SH-SY5Y (cell line): ENCODE data around the gene CDC42EP5.

Experiments
- GATA2 ChIP-seq: IDR thresholded peaks from 2 replicates; pipeline ENCODE4 v1.6.1; 2011; ENCODE audit warnings: mild to moderate bottlenecking, low read depth, low read length
- GATA3 ChIP-seq: IDR thresholded peaks from 2 replicates; pipeline ENCODE4 v1.6.1; 2011; ENCODE audit warnings: low read depth, mild to moderate bottlenecking, low read length, moderate library complexity

- TF ChIP-seq GATA2, result no peak
- no peak for TF ChIP-seq GATA3
These were observed 3.6 kb downstream of the CDC42EP5 start for GRCh38 chr19:54469496-54469934.
